Endothelial cell of umbilical vein (primary cell): ENCODE results near the gene SLC5A6. TPM values are rescaled to one million over a fixed set of nuclear protein-coding genes. Genes with fewer than 3 reads are reported as not detected.
A peak's percentile ranks its signal among the peaks of the same experiment; 100 is the strongest.

Experiments used
- BruUV-seq: library from RNA; stranded (reverse); fragments of 400-500 nt; replicated peaks from 2 replicates; lab custom pipeline; 2021; lab: Mats Ljungman, UMichigan
- CTCF ChIA-PET: fragments of 300-600, 350-600 bp; sonication (Branson Sonifier 250); formaldehyde crosslinking; loops from one replicate; lab custom pipeline; 2021; ENCODE audit warnings: antibody characterized with exemption, inconsistent platforms; lab: Charles Lee
- POLR2A ChIA-PET: fragments of 300-600, 350-600 bp; sonication (Branson Sonifier 250); formaldehyde crosslinking; loops from one replicate; lab custom pipeline; 2021; ENCODE audit warnings: antibody characterized with exemption, inconsistent platforms; lab: Charles Lee
- DNase-seq: peaks from one replicate; pipeline ENCODE4 v3.0.0-alpha.2; 2011; ENCODE audit warnings: low read depth, low spot score
- FAIRE-seq: peaks from 2 replicates; lab custom pipeline; 2011; peaks lifted over from hg19 to GRCh38; lab: Jason Lieb, UNC
- H2AFZ ChIP-seq: 2 replicates; pipeline ENCODE4 v1.6.0; 2012; ENCODE audit warnings: low read depth, low read length, control low read depth, inconsistent platforms
- H3K27ac ChIP-seq: 2 replicates; pipeline ENCODE4 v1.5.1; 2011; ENCODE audit warnings: low read depth, mild to moderate bottlenecking, control low read depth, low read length, moderate library complexity; ENCODE audit not compliant: insufficient read depth
- H3K27me3 ChIP-seq, 2 experiments: 2 replicates each; pipeline versions ENCODE4 v1.6.0 to v1.6.1; 2011; ENCODE audit warnings: low read length in 2 of 2, mixed read lengths in 1 of 2; ENCODE audit not compliant: control insufficient read depth in 2 of 2, insufficient read depth in 2 of 2
- H3K36me3 ChIP-seq, 2 experiments: 2 replicates in 1 of 2; 3 replicates in 1 of 2; pipeline ENCODE4 v1.5.1; 2011; ENCODE audit warnings: low read length in 2 of 2, mild to moderate bottlenecking in 1 of 2, moderate library complexity in 1 of 2; ENCODE audit not compliant: control insufficient read depth in 2 of 2, insufficient read depth in 2 of 2; ENCODE audit errors: extremely low read depth in 1 of 2
- H3K4me1 ChIP-seq: 3 replicates; pipeline ENCODE4 v1.5.1; 2011; ENCODE audit warnings: mild to moderate bottlenecking, low read length; ENCODE audit not compliant: control insufficient read depth, insufficient read depth; ENCODE audit errors: extremely low read depth
- H3K4me2 ChIP-seq: 2 replicates; pipeline ENCODE4 v1.6.1; 2011; ENCODE audit warnings: low read length, control low read depth, mixed read lengths; ENCODE audit not compliant: insufficient read depth
- H3K4me3 ChIP-seq, 3 experiments: fragments of 200-600 bp in 1 of 3; sonication (generic), shearing (Covaris generic) in 1 of 3; replicated peaks in 1 of 3; 2 replicates each; pipeline ENCODE4 v1.5.1; 2011 to 2016; ENCODE audit warnings: control low read depth in 3 of 3, low read length in 3 of 3, mild to moderate bottlenecking in 2 of 3, inconsistent platforms in 1 of 3, low read depth in 1 of 3, moderate library complexity in 1 of 3; ENCODE audit not compliant: insufficient read depth in 1 of 3
- H3K79me2 ChIP-seq: 2 replicates; pipeline ENCODE4 v1.6.0; 2012; ENCODE audit warnings: low read length, inconsistent platforms; ENCODE audit not compliant: control insufficient read depth, insufficient read depth
- H3K9ac ChIP-seq: replicated peaks from 2 replicates; pipeline ENCODE3; 2011; ENCODE audit warnings: low read length, control low read depth; ENCODE audit not compliant: insufficient read depth; ENCODE audit errors: extremely low read depth
- H3K9me1 ChIP-seq: replicated peaks from 3 replicates; pipeline ENCODE4 v1.6.0; 2011; ENCODE audit warnings: mild to moderate bottlenecking, low read length; ENCODE audit not compliant: control insufficient read depth, insufficient read depth; ENCODE audit errors: extremely low read depth
- H3K9me3 ChIP-seq: replicated peaks from 2 replicates; pipeline ENCODE4 v1.5.1; 2012; ENCODE audit warnings: low read length, inconsistent platforms; ENCODE audit not compliant: control insufficient read depth, insufficient read depth
- H4K20me1 ChIP-seq: replicated peaks from 2 replicates; pipeline ENCODE3; 2011; ENCODE audit warnings: mild to moderate bottlenecking, low read length; ENCODE audit not compliant: control insufficient read depth, insufficient read depth; ENCODE audit errors: extremely low read depth
- CTCF ChIP-seq, 2 donors: IDR thresholded peaks; 1 replicate in 1 of 2; 2 replicates in 1 of 2; pipeline ENCODE4 v1.5.1; 2011; ENCODE audit warnings: low read length in 2 of 2, mild to moderate bottlenecking in 2 of 2, moderate library complexity in 2 of 2, control low read depth in 1 of 2, inconsistent platforms in 1 of 2, low read depth in 1 of 2; ENCODE audit not compliant: insufficient read depth in 1 of 2; ENCODE audit errors: extremely low read depth in 1 of 2
- POLR2A ChIP-seq: IDR thresholded peaks from 2 replicates; pipeline ENCODE4 v1.6.1; 2012; ENCODE audit warnings: low read depth, mild to moderate bottlenecking, control low read depth, low read length
- dilution Hi-C: fragments of 300-500 bp; cut with MboI; formaldehyde crosslinking; loops from one replicate; pipeline ENCODE4 v1.15.0; 2019; ENCODE audit warnings: low sequenced_read_pairs; ENCODE audit not compliant: extremely low pct_ligation_motif_present
- intact Hi-C: fragments of 100-400 bp; cut with micrococcal nuclease; formaldehyde crosslinking; loops from one replicate; pipeline ENCODE4 v1.10.0; 2022
- polyA plus RNA-seq, 4 experiments: library from polyadenylated mRNA; depleted of rRNA in 3 of 4; stranded (reverse) in 3 of 4; unstranded in 1 of 4; fragments of >200 nt; gene quantifications; 2 replicates each; pipeline versions ENCODE4 v1.2.1 to v1.2.3, GENCODE V29; 2011 to 2012; ENCODE audit warnings: missing spikeins in 1 of 4
- total RNA-seq: library from RNA; stranded (reverse); gene quantifications from 2 replicates; pipeline ENCODE4 v1.2.3, GENCODE V29; 2021

The SLC5A6 gene
- total and polyA plus RNA-seq, 2 donors (not counting 3 experiments of a cell fraction or from before 2014, with no cell fraction given), result 52.0 to 92.5 TPM

DNA sequence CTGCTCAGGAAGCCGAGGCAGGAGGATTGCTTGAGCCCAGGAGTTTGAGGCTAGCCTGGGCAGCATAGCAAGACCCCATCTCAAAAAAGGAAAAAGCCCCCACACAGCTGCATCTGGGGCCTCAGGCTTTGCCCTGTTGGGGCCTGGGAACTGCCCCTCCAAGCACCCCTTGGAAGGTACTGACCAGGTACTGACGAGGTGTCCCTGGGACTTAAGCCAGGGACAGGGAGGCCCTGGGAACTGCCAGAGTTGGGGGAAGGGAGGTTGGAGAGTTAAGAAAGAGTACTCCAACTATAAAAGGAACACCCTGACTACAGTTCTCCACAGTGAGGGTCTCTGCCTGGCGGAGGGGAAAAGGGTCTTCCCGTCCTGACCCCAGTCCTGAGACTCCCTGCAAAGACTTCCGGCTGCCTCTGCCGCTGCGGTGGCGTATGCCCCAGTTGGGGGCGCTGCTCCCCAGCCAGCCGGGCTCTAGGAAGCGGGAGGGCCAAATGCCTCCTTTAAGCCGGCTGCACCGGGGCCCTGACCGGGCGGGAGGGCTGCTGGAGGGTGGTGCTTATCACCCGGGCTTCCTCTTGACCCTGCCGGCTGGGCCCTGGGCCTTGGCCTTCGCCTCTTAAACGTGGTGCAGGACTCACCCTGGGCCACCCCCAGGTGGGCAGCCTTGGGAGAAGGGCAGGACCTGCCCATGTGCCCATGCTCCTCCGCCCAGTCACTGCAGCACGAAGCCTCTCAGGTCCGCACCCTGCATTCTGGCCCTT is 38.0 kb upstream of the SLC5A6 start:
- Histone ChIP-seq H3K79me2 (no peaks in the 10 kb centered on the region), H3K9me1 (no peaks in the 10 kb centered on the region), H3K4me3 (no peak overlapping the region), H2AFZ (peak overlapping the region; percentile 40), H3K27ac (no peak overlapping the region), H3K27me3 (no peaks in the 10 kb centered on the region), H3K36me3 (peaks cover 0 to 3% of the 10 kb centered on the region in 2 experiments), H3K4me1 (peaks cover 15% of the 10 kb centered on the region), H3K4me2 (no peak overlapping the region), H4K20me1 (no peaks in the 10 kb centered on the region), H3K9me3 (no peaks in the 10 kb centered on the region), H3K9ac (no peak overlapping the region)
- no peak for TF ChIP-seq POLR2A
- peak; percentile 83 to 89 for TF ChIP-seq CTCF (IDR thresholded peaks at IDR 0.05; ENCODE audit: extremely low read depth in 1 of 2, insufficient read depth in 1 of 2, low read depth in 1 of 2, low read length in 2 of 2)
- BruUV-seq, result no TSS peak
- peak; percentile 64 for DNase-seq
- intact Hi-C loops (loop anchor here (1.0 to 5.0 kb wide), 4 partner anchors 15 to 122 kb away; partner anchors contain the start of genes EIF2B4 and SNX17), dilution Hi-C loops (no loop called here)
- ChIA-PET POLR2A (no interaction called here), CTCF (interaction anchor here (1.1 to 6.8 kb wide), 7 partner anchors 12 to 53 kb away, joined by 3 to 81 read pairs (median 4); partner anchors contain the start of genes SLC30A3 and TRIM54)
- FAIRE-seq, result peak; percentile 55
